Measurements from ENCODE around the gene ADPRHL1. TPM values are rescaled to one million over a fixed set of nuclear protein-coding genes. Genes with fewer than 3 reads are reported as not detected.

ADPRHL1 gene
- total RNA-seq, 1 experiment from 2014 or later: 1.5 TPM

- TF ChIP-seq CTCF (IDR thresholded peaks at IDR 0.05): peak; percentile 98
- TF ChIP-seq NFATC4 (CRISPR knock-in tag; IDR thresholded peaks at IDR 0.05): no peak
- no peak for TF ChIP-seq OVOL2 (CRISPR knock-in tag; IDR thresholded peaks at IDR 0.05; ENCODE audit: borderline replicate concordance)
- TF ChIP-seq MLX (CRISPR knock-in tag; IDR thresholded peaks at IDR 0.05): 0 out of 2 replicates have a peak, but pooled peaks have one; percentile 57
- 0 out of 2 replicates have a peak, but pooled peaks have one; percentile 18 for TF ChIP-seq ZNF138 (CRISPR knock-in tag; conservative IDR thresholded peaks at IDR 0.05)
- peak; percentile 88 for TF ChIP-seq ZNF121 (CRISPR knock-in tag; IDR thresholded peaks at IDR 0.05)
- TF ChIP-seq GABPB1 (CRISPR knock-in tag; IDR thresholded peaks at IDR 0.05): peak; percentile 45; the same call in 1 of the 2 replicates
- TF ChIP-seq E2F5 (CRISPR knock-in tag; IDR thresholded peaks at IDR 0.05): peak; percentile 93; the same call in 1 of the 2 replicates
- peak; percentile 94 for TF ChIP-seq HMGXB4 (CRISPR knock-in tag; IDR thresholded peaks at IDR 0.05)
These were observed 59.5 kb downstream of the ADPRHL1 start (continued) for GRCh38 chr13:113393563-113394338.

GRCh38 chr13:113393226-113393562 lies 60.1 kb downstream of the ADPRHL1 start:
- TF ChIP-seq SP1 (CRISPR knock-in tag; conservative IDR thresholded peaks at IDR 0.05) (no peak), ZNF423 (CRISPR knock-in tag; IDR thresholded peaks at IDR 0.05) (no peak), ESRRA (CRISPR knock-in tag; IDR thresholded peaks at IDR 0.05; ENCODE audit: borderline replicate concordance) (no peak), ZNF671 (CRISPR knock-in tag; IDR thresholded peaks at IDR 0.05) (no peak), GRHL2 (CRISPR knock-in tag; IDR thresholded peaks at IDR 0.05; ENCODE audit: insufficient replicate concordance, severe bottlenecking) (no peak), TEAD4 (CRISPR knock-in tag; IDR thresholded peaks at IDR 0.05) (no peak), NFYB (CRISPR knock-in tag; conservative IDR thresholded peaks at IDR 0.05; ENCODE audit: low read depth) (no peak), OVOL2 (CRISPR knock-in tag; IDR thresholded peaks at IDR 0.05; ENCODE audit: borderline replicate concordance) (no peak), ZNF425 (CRISPR knock-in tag; conservative IDR thresholded peaks at IDR 0.05) (no peak), ERG (CRISPR knock-in tag; IDR thresholded peaks at IDR 0.05) (no peak), IRF2 (CRISPR knock-in tag; IDR thresholded peaks at IDR 0.05; ENCODE audit: borderline replicate concordance, low read depth) (no peak)
- Mint-ChIP-seq H3K36me3 (peaks cover 27% of the 10 kb centered on the region), H3K4me3 (peak overlapping the region; percentile 80), H3K27ac (peak overlapping the region; percentile 96), H3K4me1 (peaks cover 25% of the 10 kb centered on the region), H3K9me3 (peaks cover 16% of the 10 kb centered on the region), H3K27me3 (ENCODE audit: low read depth) (no peaks in the 10 kb centered on the region)
- ATAC-seq (no peak), DNase-seq (ENCODE audit: low spot score) (peak; percentile 10)
- CTCF ChIA-PET: interaction anchor here (0.9 to 1.2 kb wide), 3 partner anchors 9 to 161 kb away, joined by 3 to 8 read pairs (median 4); no protein-coding TSS in a partner anchor
- POLR2A ChIA-PET: interaction anchor here (0.6 kb wide), 1 partner anchor 32 kb away, joined by 4 read pairs; no protein-coding TSS in a partner anchor
